ENCODE measurements around the gene ZNF195.
"Not testable (repeated sequence)": the region's sequence is repeated elsewhere in the genome, so short reads cannot be mapped to it uniquely, and the experiment has no call there.

The ZNF195 gene

DNA sequence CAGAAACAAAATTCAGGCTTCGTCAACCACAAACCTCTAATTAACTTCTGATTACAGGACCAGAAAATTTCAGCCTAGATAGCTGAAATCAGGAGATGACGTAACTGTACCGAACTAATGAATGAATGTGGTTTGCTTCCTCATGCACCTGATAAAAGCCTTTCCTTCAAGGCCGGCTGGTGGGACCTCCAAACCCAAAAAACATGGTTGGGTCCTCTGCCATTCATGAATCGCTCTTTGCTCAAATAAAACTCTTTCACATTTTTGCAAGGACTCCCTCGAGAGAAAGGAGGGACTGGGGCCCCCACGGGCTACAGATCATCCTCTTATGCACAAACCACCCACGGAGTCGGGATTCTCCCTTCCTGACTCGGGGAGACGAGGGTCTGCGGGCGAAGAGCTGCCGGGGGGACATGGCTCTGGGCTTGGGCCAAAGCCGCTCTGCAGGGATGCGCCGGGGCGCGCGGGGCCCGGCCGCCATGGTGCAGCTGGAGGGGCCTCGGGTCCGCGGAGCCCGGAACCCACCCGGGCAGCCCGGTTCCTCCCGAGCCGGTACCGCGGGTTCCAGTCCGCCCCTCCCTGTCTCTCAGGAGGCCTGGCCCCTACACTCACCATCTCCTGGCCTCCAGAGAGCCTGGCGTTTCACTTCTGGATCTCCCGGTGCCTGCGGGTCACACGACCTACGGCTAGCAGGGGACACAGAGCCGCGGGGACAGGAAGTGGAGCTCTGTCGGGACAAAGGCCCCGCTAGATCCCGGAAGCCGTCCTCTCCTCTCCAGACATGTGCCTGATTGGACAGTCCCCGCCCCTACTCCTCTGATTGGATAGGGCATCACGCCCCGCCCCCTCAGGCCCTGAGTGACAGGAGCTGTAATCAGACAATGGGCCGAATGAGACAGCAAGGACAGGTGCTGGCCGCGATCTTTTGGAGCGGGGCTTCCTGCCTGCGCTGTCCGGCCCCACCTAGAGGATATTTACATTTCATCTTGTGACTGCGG lies at the start of gene ZNF195:
Gene ZNF195, minus strand, starts transcription at position 721 of the 998 bp plus-strand sequence. Its CDS starts 106 bp downstream, at position 615.
- in situ Hi-C loops (cut with HindIII; ENCODE audit: low pct_unique_long_range_greater_than_20kb, low sequenced_read_pairs): no loop called here
- TF ChIP-seq JUND (IDR thresholded peaks at IDR 0.05; ENCODE audit: low read depth): no peak
- peak; percentile 93 to 96 for DNase-seq (ENCODE audit: low read depth in 1 of 2, low spot score in 1 of 2)

DNA sequence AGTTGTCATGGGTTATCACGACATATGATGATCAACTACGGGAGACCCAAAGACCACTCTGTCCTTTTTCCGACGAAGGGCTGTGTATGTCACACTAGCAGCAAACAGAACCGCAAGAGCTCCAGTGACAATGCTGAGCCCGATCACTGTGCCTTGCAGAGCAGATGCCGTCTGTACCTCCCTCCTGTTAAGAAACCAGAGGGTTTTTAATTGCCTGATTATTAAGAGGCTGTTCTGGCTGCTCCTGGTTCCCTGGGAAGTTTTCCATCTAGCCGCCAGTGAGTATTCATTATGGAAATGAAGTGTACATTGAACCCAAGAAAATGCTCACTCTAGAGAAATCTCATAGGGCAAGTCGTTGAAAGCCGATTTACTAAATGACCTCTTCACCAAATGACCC lies 49.1 kb upstream of the ZNF195 start:
- in situ Hi-C loops (cut with HindIII; ENCODE audit: low pct_unique_long_range_greater_than_20kb, low sequenced_read_pairs); DNase-seq (ENCODE audit: low read depth in 1 of 2, low spot score in 1 of 2): not testable (repeated sequence)

DNA sequence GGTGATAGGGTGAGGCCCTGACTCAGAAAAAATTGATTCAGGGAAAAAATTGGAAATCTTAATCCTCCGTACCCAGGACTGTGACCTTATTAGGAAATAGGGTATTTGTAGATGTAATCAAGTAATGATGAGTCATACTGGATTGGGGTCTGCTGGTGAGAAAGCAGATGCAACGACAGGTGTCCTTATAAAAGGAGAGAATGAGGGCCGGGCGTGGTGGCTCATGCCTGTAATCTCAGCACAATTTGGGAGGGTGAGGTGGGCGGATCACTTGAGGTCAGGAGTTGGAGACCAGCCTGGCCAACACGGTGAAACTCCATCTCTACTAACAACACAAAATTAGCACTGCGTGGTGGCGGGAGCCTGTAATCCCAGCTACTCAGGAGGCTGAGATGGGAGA lies 47.6 kb upstream of the ZNF195 start:
- in situ Hi-C loops (cut with HindIII; ENCODE audit: low pct_unique_long_range_greater_than_20kb, low sequenced_read_pairs); DNase-seq (ENCODE audit: low read depth in 1 of 2, low spot score in 1 of 2): not testable (repeated sequence)

DNA sequence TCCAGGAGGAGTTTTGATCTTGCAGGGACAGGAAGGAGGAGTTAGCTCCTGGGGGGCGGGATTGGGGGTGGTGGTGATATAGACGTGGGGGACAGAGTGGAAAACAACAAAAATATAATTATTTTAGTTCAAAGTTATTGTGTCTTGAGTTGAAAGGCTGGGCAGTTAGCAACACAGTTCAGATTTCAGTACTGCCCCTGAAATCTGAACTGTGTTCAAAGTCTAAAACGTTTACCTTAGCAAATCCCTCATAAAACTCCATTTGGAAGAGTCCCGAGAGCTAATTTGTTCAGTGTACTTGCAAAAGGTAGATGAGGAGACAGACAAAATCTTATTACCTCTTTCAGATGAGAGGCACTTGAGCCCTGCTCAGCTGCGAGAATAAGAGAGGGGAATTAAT lies 45.0 kb upstream of the ZNF195 start:
- DNase-seq (ENCODE audit: low read depth in 1 of 2, low spot score in 1 of 2): not testable (repeated sequence)

DNA sequence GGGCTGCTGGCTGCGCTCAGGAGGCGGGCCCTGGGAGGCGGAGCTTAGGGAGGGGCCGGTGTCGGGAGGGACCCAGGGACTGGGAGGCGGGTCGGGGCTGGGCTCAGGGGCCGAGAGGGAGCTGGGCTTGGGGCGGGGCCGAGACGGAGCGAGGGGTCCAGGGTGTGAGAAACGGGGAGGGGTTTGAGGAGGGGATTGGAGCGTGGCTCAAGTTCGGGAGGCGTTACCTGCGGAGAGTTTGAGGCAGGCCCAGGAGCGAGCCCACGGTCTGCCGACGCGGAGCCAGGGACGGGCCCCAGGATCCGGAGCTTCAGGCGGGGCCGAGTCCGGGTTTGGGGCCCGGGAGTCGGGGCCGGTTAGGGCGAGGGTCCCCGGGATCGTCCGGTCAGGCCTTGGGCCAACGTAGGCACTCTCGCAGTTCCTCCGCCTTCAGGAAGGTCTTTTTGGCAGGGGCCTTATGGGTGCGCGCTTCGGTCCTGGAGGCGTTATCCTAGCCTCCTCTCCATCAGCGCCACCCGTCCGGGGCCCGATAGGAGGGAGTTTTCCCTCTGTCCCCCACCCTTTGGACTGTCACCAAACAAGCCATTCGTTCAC lies 44.3 kb upstream of the ZNF195 start:
- in situ Hi-C loops (cut with HindIII; ENCODE audit: low pct_unique_long_range_greater_than_20kb, low sequenced_read_pairs): not testable (repeated sequence)
- DNase-seq (ENCODE audit: low read depth in 1 of 2, low spot score in 1 of 2): peak in 1 of 2 experiments; percentile 12

More for the DNA sequence above, 45.0 kb upstream of the ZNF195 start:
- in situ Hi-C loops (cut with HindIII; ENCODE audit: low pct_unique_long_range_greater_than_20kb, low sequenced_read_pairs): not testable (repeated sequence)

DNA sequence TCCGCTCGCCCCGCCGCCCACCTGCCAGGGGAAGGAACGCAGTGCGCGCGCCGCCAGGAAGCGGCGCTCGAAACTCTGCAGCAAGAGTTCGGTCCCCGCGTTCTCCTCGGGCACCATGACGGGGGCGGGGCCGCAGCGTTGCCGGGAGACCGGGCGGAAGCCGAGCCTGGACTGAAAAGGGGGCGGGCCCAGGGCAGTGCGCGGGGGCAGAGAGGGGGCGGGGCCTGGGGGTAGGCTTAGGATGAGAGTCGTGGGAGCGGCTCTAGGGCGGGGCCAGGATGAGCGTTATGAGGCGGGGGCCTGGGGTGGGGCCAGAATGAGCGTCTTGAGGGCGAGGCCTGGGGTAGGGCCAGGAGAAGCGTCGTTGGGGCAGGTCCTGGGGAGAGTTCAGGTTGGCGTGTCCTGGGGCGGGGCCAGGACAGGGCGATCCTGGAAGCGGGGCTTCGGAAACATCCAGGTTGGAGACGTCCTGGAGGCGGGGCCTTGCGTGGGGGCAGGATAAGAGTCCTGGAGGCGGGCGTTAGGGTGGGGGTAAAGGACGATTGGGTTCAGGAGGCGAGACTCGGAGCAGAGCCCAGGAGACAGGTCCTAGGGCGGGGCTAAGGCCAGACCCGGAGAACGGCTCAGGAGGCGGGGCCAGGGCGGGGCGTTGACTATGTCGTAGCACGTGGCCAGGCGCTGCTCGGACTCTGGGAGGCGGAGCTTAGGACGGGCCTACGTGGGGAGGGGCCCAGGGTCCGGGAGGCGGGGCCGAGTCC lies 43.6 kb upstream of the ZNF195 start:
- peak; percentile 43 to 97 for DNase-seq (ENCODE audit: low read depth in 1 of 2, low spot score in 1 of 2)
- in situ Hi-C loops (cut with HindIII; ENCODE audit: low pct_unique_long_range_greater_than_20kb, low sequenced_read_pairs): not testable (repeated sequence)

DNA sequence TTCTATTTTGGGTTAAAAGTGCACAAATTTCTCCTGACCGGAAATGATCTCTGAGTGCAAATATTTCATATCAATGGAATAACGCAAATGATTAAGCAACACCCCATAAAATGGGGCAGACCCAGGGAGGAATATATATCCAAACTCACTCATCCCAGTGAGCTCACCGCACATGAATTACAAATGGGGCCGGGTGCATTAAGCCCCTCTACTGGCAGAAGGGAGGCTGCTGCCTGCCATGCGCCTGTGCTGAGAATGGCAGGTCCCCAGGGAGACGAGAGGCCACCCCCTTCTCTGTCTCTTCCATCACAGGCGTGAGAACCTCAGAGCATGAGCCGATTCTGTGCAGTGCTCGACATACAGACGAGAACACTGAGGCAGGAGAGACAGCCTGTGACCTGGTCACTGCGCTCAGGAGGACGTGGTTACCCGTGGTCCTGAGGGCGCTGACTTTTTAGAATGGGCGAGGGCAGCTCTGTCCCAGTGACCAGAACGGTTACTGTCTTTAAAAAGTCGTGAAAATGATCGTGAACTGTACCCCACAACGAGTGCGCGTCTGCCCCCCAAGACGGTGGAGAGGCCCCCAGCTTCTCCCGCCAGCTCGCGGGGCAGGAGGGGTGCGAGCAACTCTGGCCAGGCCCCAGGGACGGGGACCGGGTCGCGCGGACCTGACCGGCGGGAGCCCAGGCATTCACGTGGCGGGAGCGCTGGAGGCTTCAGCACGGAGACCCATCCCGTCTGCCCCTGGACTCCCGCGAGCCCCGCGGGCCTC lies 42.8 kb upstream of the ZNF195 start:
- peak in 1 of 2 experiments; percentile 5 for DNase-seq (ENCODE audit: low read depth in 1 of 2, low spot score in 1 of 2)
- in situ Hi-C loops (cut with HindIII; ENCODE audit: low pct_unique_long_range_greater_than_20kb, low sequenced_read_pairs): not testable (repeated sequence)

DNA sequence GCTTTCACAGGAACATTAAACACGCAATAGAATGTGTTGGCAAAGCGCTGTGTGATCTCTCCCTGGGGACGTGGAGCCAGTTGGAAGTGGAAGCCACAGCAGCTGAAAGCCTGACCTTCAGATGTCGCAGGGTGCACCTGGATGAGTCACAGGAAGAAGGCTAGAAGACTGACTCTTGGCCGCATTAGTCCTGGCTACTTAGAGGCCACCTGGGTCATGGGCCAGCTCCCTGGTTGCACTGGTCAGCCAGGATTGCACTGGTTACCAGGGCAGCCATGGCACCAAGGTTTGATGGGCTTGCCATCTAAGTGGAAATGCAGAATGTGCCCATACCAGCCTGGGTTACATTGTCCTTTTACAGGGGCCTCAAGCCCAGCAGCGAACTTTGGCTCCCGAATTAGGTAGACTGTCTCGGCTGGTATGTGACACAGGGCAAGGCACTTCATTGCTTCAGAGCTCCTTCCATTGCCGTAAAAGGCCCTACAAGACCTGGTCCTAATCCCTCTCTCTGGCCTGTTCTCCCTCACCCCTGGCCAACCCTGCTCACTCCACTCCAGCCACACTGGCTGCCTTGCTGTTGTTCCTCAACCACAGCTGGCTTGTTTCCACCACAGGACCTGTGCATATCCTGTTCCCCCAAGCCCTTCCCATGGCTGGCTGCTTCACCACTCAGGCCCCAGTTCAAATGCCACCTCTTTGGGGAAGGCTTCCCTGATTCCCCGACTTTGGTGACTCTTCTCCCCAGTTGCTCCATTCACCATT lies 41.5 kb upstream of the ZNF195 start:
- in situ Hi-C loops (cut with HindIII; ENCODE audit: low pct_unique_long_range_greater_than_20kb, low sequenced_read_pairs); DNase-seq (ENCODE audit: low read depth in 1 of 2, low spot score in 1 of 2): not testable (repeated sequence)

DNA sequence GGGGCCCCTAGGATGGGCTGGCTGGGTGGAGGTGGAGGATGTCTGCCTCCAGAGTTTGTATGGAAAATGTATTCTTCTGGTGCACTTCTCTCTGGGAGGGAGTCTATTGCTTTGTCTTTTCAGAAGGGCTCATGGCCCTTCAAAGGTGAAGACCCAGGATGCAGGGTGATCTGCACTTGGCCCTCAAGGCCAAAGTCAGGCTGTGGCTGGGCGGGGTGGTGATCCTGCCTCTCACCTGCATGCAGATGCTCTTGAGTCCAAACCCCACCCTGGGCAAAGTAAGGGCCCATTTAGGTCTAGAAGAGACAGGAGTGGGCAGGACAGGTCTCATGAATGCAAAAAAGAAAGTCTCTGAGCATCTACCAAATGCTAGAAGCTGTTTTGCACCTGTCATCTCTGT lies 40.5 kb upstream of the ZNF195 start:
- in situ Hi-C loops (cut with HindIII; ENCODE audit: low pct_unique_long_range_greater_than_20kb, low sequenced_read_pairs); DNase-seq (ENCODE audit: low read depth in 1 of 2, low spot score in 1 of 2): not testable (repeated sequence)

DNA sequence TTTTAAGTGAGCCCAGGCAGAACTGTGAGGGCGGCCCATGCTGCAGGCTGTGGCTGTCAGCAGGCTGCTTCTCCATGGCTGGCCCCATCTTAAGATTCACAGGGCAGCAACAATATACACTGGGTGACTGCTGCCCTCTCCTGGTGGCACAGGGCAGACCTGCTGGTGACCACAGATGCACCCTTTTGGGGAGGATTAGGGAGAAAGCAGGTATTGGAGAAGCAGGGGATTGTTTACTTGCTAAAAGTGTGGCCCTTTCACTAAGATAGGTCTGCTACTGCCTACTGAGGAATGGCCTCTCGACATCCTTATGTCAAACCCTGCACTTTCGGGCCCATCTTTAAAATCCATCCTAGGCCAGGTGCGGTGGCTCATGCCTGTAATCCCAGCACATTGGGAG lies 38.1 kb upstream of the ZNF195 start:
- in situ Hi-C loops (cut with HindIII; ENCODE audit: low pct_unique_long_range_greater_than_20kb, low sequenced_read_pairs): not testable (repeated sequence)
- peak in 1 of 2 experiments; percentile 58 for DNase-seq (ENCODE audit: low read depth in 1 of 2, low spot score in 1 of 2)

DNA sequence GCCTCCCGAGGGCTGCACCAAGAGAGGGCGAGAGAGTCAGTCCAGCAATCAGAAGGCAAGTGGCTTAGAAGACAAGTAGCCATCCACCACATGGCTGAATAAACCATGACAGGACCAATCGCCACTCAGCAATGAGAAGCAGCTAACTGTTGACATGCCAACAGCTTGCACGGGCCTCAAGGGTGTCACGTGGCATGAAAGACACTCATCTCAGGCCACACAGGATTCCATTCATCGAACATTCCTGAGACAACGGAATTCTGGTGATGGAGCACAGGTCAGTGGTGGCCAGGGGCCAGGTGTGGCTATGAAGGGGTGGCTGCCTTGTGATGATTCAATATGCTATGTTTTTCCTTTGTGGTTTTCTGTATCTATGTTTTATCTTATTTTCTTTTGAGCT lies 36.4 kb upstream of the ZNF195 start:
- DNase-seq (ENCODE audit: low read depth in 1 of 2, low spot score in 1 of 2); in situ Hi-C loops (cut with HindIII; ENCODE audit: low pct_unique_long_range_greater_than_20kb, low sequenced_read_pairs): not testable (repeated sequence)

DNA sequence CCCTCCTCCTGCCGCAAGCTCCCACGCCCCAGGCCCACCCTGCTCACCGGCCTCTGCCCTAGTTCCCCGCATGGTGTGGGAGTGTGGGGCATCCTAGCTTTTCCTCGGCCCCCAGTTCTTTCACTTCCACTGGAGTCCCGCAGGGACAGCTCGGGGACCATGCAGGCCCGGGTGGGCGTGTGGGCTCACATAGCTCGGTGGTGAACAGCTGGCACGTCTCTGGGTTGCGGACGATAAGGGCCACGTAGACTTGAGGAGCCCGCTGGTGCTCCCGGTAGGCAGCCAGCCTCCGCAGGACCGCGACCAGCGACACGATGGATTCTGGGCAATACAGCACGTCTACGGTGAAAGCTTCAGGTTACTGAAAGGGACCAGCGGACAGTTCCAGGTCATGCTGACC lies 34.7 kb upstream of the ZNF195 start:
- in situ Hi-C loops (cut with HindIII; ENCODE audit: low pct_unique_long_range_greater_than_20kb, low sequenced_read_pairs); DNase-seq (ENCODE audit: low read depth in 1 of 2, low spot score in 1 of 2): not testable (repeated sequence)

All from T47D (cell line).